ENCODE data around the gene KCNIP1.

KCNIP1 gene

GRCh38 chr5:170751631-170752030, 247.8 kb downstream of the KCNIP1 start:
- TF ChIP-seq GABPA (IDR thresholded peaks at IDR 0.05; ENCODE audit: low read depth) = no peak
- TF ChIP-seq POLR2AphosphoS5 (IDR thresholded peaks at IDR 0.05; ENCODE audit: low read depth) = no peak
- TF ChIP-seq REST (IDR thresholded peaks at IDR 0.05; ENCODE audit: insufficient replicate concordance, low read depth) = no peak
- TF ChIP-seq SPI1 (IDR thresholded peaks at IDR 0.05; ENCODE audit: borderline replicate concordance, low read depth) = no peak
- no peak for TF ChIP-seq CTCF (IDR thresholded peaks at IDR 0.05; ENCODE audit: insufficient read depth, low read length)
- no peak for DNase-seq (ENCODE audit: low read depth in 1 of 2, low spot score in 1 of 2)
- no peak overlapping the region for H3K4me3 ChIP-seq (replicated peaks; ENCODE audit: insufficient read depth, low read length)
- no peak overlapping the region for H3K27ac ChIP-seq (replicated peaks)
- H3K27me3 ChIP-seq (ENCODE audit: insufficient read depth, poor library complexity, severe bottlenecking) = peaks cover 2% of the 10 kb centered on the region

- TF ChIP-seq POLR2AphosphoS5 (IDR thresholded peaks at IDR 0.05; ENCODE audit: low read depth) (no peak), CTCF (IDR thresholded peaks at IDR 0.05; ENCODE audit: insufficient read depth, low read length) (no peak), REST (IDR thresholded peaks at IDR 0.05; ENCODE audit: insufficient replicate concordance, low read depth) (no peak), SPI1 (IDR thresholded peaks at IDR 0.05; ENCODE audit: borderline replicate concordance, low read depth) (no peak), GABPA (IDR thresholded peaks at IDR 0.05; ENCODE audit: low read depth) (no peak)
- H3K4me3 ChIP-seq (replicated peaks; ENCODE audit: insufficient read depth, low read length) = no peak overlapping the region
- DNase-seq (ENCODE audit: low read depth in 1 of 2, low spot score in 1 of 2) = no peak
- H3K27me3 ChIP-seq (ENCODE audit: insufficient read depth, poor library complexity, severe bottlenecking) = peaks cover 2% of the 10 kb centered on the region
- no peak overlapping the region for H3K27ac ChIP-seq (replicated peaks)
Observed at GRCh38 chr5:170752257-170753215, 248.7 kb downstream of the KCNIP1 start.

GRCh38 chr5:170753311-170753710, 249.5 kb downstream of the KCNIP1 start:
- H3K27me3 ChIP-seq (ENCODE audit: insufficient read depth, poor library complexity, severe bottlenecking) = peaks cover 2% of the 10 kb centered on the region
- DNase-seq (ENCODE audit: low read depth in 1 of 2, low spot score in 1 of 2) = no peak

More at GRCh38 chr5:170753311-170753710, 249.5 kb downstream of the KCNIP1 start:
- H3K27ac ChIP-seq (replicated peaks) = no peak overlapping the region
- H3K4me3 ChIP-seq (replicated peaks; ENCODE audit: insufficient read depth, low read length) = no peak overlapping the region
- TF ChIP-seq CTCF (IDR thresholded peaks at IDR 0.05; ENCODE audit: insufficient read depth, low read length) (no peak), SPI1 (IDR thresholded peaks at IDR 0.05; ENCODE audit: borderline replicate concordance, low read depth) (no peak), POLR2AphosphoS5 (IDR thresholded peaks at IDR 0.05; ENCODE audit: low read depth) (no peak), REST (IDR thresholded peaks at IDR 0.05; ENCODE audit: insufficient replicate concordance, low read depth) (no peak), GABPA (IDR thresholded peaks at IDR 0.05; ENCODE audit: low read depth) (no peak)

Measured in HL-60 (cell line).